Neural progenitor cell (in vitro differentiated cells): Measurements from ENCODE around the gene SLC35D2.

Experiments used
- EZH2 ChIP-seq: fragments of 200-600 bp; sonication (generic); IDR thresholded peaks from 2 replicates; pipeline ENCODE4 v1.6.1; 2017; ENCODE audit warnings: antibody characterized with exemption, mild to moderate bottlenecking, moderate library complexity
- EZH2phosphoT487 ChIP-seq: fragments of 200-600 bp; sonication (generic); IDR thresholded peaks from 2 replicates; pipeline ENCODE4 v1.6.1; 2017; ENCODE audit warnings: antibody characterized with exemption
- TF ChIP-seq, protein P1 (sequence below): fragments of 200-600 bp; sonication (generic); IDR thresholded peaks from 2 replicates; pipeline ENCODE4 v1.5.1; 2017; ENCODE audit warnings: antibody characterized with exemption, mild to moderate bottlenecking

GRCh38 chr9:96382839-96383164, 709 bp downstream of the SLC35D2 start:
- TF ChIP-seq, protein P1, sequence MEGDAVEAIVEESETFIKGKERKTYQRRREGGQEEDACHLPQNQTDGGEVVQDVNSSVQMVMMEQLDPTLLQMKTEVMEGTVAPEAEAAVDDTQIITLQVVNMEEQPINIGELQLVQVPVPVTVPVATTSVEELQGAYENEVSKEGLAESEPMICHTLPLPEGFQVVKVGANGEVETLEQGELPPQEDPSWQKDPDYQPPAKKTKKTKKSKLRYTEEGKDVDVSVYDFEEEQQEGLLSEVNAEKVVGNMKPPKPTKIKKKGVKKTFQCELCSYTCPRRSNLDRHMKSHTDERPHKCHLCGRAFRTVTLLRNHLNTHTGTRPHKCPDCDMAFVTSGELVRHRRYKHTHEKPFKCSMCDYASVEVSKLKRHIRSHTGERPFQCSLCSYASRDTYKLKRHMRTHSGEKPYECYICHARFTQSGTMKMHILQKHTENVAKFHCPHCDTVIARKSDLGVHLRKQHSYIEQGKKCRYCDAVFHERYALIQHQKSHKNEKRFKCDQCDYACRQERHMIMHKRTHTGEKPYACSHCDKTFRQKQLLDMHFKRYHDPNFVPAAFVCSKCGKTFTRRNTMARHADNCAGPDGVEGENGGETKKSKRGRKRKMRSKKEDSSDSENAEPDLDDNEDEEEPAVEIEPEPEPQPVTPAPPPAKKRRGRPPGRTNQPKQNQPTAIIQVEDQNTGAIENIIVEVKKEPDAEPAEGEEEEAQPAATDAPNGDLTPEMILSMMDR = no peak
- no peak for TF ChIP-seq EZH2
- no peak for TF ChIP-seq EZH2phosphoT487
